Measurements from ENCODE around the gene CACNA1G. TPM values are rescaled to one million over a fixed set of nuclear protein-coding genes. Genes with fewer than 3 reads are reported as not detected.

CACNA1G gene
- total RNA-seq, 1 experiment from 2014 or later: 0.04 TPM

DNA sequence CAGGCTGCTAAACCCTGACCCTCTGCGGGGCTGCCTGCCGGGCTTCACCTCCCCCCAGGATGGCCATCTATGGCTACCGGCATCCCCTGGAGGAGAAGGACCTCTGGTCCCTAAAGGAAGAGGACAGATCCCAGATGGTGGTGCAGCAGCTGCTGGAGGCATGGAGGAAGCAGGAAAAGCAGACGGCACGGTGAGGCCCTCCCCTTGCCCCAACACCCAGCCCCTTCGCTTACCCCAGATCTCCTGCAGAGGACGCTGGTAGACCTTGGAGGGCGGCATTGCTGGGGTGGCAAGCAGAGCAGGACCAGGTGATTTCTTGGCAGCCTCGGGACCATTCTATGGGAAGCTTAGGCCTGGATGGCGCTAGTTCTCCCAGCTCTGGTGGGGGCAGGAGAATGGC is 98.7 kb downstream of the CACNA1G start:
- POLR2A ChIA-PET (ENCODE audit: unreplicated experiment): no interaction called here
- no TSS peak for BruUV-seq (replicated peaks)
- no peak overlapping the region for H3K27ac ChIP-seq (ENCODE audit: low read length)

GRCh38 chr17:50660042-50660886 is 99.7 kb downstream of the CACNA1G start:
- Histone ChIP-seq H2AFZ (ENCODE audit: low read length) (no peak overlapping the region), H3K27me3 (ENCODE audit: low read length) (no peaks in the 10 kb centered on the region), H3K4me1 (ENCODE audit: insufficient read depth, low read length) (peaks cover 37% of the 10 kb centered on the region), H3K4me2 (ENCODE audit: low read length) (peak overlapping the region; percentile 73), H3K9me3 (ENCODE audit: low read length) (no peaks in the 10 kb centered on the region), H4K20me1 (ENCODE audit: low read length) (no peaks in the 10 kb centered on the region), H3K4me3 (ENCODE audit: low read length) (no peak overlapping the region), H3K27ac (ENCODE audit: low read length) (peak overlapping the region; percentile 89), H3K9ac (ENCODE audit: low read length) (peak overlapping the region; percentile 58), H3K79me2 (ENCODE audit: low read length) (no peaks in the 10 kb centered on the region), H3K9me2 (replicated peaks; ENCODE audit: low read length) (no peaks in the 10 kb centered on the region), H3F3A (ENCODE audit: low read length, unreplicated experiment) (no peaks in the 10 kb centered on the region), H3K36me3 (ENCODE audit: low read depth, low read length) (no peaks in the 10 kb centered on the region; the same call in 1 of the 2 replicates)
- intact Hi-C loops (cut with micrococcal nuclease): no loop called here
- TF ChIP-seq EZH2 (IDR thresholded peaks at IDR 0.05; ENCODE audit: low read length, unreplicated experiment): no peak
- no peak for TF ChIP-seq CTCF (conservative IDR thresholded peaks at IDR 0.05; ENCODE audit: low read depth, low read length)
- TF ChIP-seq EZH2phosphoT487 (IDR thresholded peaks at IDR 0.05; ENCODE audit: borderline replicate concordance, low read length): no peak
- ChIA-PET POLR2A (ENCODE audit: unreplicated experiment) (interaction anchor here (0.6 to 1.5 kb wide), 2 partner anchors 24 to 135 kb away, joined by 3 to 4 read pairs; no protein-coding TSS in a partner anchor), CTCF (interaction anchor here (0.6 to 2.4 kb wide), 5 partner anchors 21 to 33 kb away, joined by 4 to 18 read pairs (median 8); no protein-coding TSS in a partner anchor)
- DNase-seq (peak; percentile 70), ATAC-seq (peak; percentile 32)
- no TSS peak for BruUV-seq (replicated peaks)

More for the DNA sequence above, 98.7 kb downstream of the CACNA1G start:
- DNase-seq (no peak), ATAC-seq (no peak)
- H2AFZ ChIP-seq (ENCODE audit: low read length): no peak overlapping the region
- no peak overlapping the region for H3K4me3 ChIP-seq (ENCODE audit: low read length)
- CTCF ChIA-PET: no interaction called here
- H3K9me2 ChIP-seq (replicated peaks; ENCODE audit: low read length): no peaks in the 10 kb centered on the region
- H3K9me3 ChIP-seq (ENCODE audit: low read length): no peaks in the 10 kb centered on the region
- H3K27me3 ChIP-seq (ENCODE audit: low read length): no peaks in the 10 kb centered on the region
- H3K79me2 ChIP-seq (ENCODE audit: low read length): no peaks in the 10 kb centered on the region
- intact Hi-C loops (cut with micrococcal nuclease): no loop called here
- no peak overlapping the region for H3K4me2 ChIP-seq (ENCODE audit: low read length)
- H3K9ac ChIP-seq (ENCODE audit: low read length): no peak overlapping the region
- H4K20me1 ChIP-seq (ENCODE audit: low read length): no peaks in the 10 kb centered on the region
- H3F3A ChIP-seq (ENCODE audit: low read length, unreplicated experiment): no peaks in the 10 kb centered on the region
- TF ChIP-seq EZH2 (IDR thresholded peaks at IDR 0.05; ENCODE audit: low read length, unreplicated experiment) (no peak), CTCF (conservative IDR thresholded peaks at IDR 0.05; ENCODE audit: low read depth, low read length) (no peak), EZH2phosphoT487 (IDR thresholded peaks at IDR 0.05; ENCODE audit: borderline replicate concordance, low read length) (no peak)
- peaks cover 37% of the 10 kb centered on the region for H3K4me1 ChIP-seq (ENCODE audit: insufficient read depth, low read length)
- H3K36me3 ChIP-seq (ENCODE audit: low read depth, low read length): no peaks in the 10 kb centered on the region; the same call in 1 of the 2 replicates

All from PC-3 (cell line).